HFF-Myc (cell line): Measurements from ENCODE around the gene MRPL21.
A peak's percentile ranks its signal among the peaks of the same experiment; 100 is the strongest.

ENCODE experiments used
- DNase-seq: peaks from one replicate; pipeline ENCODE4 v3.0.0-alpha.2; 2011; ENCODE audit warnings: low read depth; ENCODE audit errors: extremely low read depth
- H3K4me3 ChIP-seq: replicated peaks from 2 replicates; pipeline ENCODE4 v1.5.1; 2011; ENCODE audit warnings: low read depth, mild to moderate bottlenecking, control low read depth, low read length
- TF ChIP-seq, protein P1 (sequence below): IDR thresholded peaks from 2 replicates; pipeline ENCODE4 v1.5.1; 2012; ENCODE audit warnings: mild to moderate bottlenecking, low read depth, low read length, control low read depth; ENCODE audit errors: missing control alignments

Gene MRPL21

DNA sequence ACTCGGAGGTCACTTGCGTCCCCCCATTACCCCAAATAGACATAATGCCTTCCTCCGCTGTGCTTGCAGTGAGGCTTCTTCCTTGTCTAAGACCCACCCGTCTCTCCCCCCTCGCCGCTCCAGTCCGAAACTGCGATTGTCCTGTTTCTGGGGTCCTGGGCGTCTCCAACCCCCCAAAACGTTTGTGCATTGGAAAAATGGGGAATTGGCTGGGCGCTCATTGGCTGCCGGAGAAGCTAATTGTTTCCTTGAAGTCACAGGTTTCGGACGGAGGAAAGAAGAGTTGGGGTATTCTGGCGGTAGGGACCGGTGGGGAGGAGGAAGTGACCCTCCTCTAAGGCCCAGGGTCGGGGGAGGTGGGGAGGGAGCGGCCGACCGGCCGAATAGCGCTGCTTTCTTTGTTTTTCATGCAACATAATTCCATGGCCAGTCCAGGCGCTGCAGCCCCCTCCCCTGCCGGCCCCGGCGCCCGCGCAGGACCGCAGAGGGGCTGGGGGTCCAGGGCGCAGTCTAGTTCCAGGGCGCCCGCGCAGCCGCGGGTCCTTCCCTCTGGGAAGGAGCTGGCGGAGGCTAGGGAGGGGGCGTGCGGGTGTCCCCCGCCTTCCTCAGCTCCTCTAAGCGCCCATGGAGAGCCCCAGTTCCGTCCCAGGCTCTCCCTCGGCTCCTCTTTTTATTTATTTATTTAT is 49.2 kb downstream of the MRPL21 start:
- TF ChIP-seq, protein P1, sequence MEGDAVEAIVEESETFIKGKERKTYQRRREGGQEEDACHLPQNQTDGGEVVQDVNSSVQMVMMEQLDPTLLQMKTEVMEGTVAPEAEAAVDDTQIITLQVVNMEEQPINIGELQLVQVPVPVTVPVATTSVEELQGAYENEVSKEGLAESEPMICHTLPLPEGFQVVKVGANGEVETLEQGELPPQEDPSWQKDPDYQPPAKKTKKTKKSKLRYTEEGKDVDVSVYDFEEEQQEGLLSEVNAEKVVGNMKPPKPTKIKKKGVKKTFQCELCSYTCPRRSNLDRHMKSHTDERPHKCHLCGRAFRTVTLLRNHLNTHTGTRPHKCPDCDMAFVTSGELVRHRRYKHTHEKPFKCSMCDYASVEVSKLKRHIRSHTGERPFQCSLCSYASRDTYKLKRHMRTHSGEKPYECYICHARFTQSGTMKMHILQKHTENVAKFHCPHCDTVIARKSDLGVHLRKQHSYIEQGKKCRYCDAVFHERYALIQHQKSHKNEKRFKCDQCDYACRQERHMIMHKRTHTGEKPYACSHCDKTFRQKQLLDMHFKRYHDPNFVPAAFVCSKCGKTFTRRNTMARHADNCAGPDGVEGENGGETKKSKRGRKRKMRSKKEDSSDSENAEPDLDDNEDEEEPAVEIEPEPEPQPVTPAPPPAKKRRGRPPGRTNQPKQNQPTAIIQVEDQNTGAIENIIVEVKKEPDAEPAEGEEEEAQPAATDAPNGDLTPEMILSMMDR, result no peak
- no peak for DNase-seq
- H3K4me3 ChIP-seq, result peak overlapping the region; percentile 43

- no peak for DNase-seq
- TF ChIP-seq, protein P1, result no peak
- no peak overlapping the region for H3K4me3 ChIP-seq
Observed at GRCh38 chr11:68852628-68853027, 51.0 kb downstream of the MRPL21 start.

- DNase-seq, result no peak
- H3K4me3 ChIP-seq, result no peak overlapping the region
- TF ChIP-seq, protein P1, result no peak
Observed at GRCh38 chr11:68848429-68848828, 55.2 kb downstream of the MRPL21 start.

GRCh38 chr11:68847395-68847794 is 56.2 kb downstream of the MRPL21 start:
- H3K4me3 ChIP-seq, result no peak overlapping the region
- TF ChIP-seq, protein P1, result no peak
- no peak for DNase-seq

DNA sequence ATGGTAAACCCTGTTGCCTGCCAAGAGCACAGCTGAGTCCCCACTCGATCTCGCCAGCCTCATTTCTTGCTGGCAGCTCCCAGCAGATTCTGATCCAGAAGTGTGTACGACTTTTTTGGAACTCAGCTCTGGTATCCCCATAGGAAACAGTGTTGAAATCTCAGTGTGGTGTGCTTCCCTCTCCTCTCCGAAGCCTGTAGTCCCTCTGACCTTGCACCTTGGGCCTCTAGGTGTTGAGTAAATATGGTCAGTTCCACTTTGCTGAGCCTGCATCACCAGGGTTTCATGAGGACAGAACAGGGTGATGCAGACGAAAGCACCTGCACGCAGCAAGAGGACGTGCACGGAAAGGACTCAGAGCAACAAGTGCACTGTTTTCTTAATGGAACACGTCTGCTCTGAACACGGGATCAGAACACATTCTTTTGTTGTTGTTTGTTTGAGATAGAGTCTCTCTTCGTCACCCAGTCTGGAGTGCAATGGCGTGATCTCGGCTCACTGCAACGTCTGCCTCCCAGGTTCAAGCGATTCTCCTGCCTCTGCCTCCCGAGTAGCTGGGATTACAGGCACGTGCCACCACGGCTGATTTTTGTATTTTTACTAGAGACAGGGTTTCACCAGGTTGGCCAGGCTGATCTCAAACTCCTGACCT is 58.2 kb downstream of the MRPL21 start:
- no peak for DNase-seq
- TF ChIP-seq, protein P1, result no peak
- no peak overlapping the region for H3K4me3 ChIP-seq

DNA sequence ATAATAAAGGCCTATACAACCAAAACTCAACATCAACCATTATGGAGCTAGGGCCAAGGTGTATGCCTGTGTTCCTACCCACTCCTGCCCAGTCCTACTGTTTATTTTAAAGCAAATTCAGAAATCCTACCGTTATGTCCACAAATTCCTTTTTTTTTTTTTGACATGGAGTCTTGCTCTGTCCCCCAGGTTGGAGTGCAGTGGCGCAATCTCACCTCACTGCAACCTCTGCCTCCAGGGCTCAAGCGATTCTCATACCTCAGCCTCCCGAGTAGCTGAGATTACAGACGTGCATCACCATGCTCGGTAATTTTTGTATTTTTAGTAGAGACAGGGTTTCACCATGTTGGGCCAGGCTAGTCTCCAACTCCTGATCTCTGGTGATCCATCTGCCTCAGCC is 58.8 kb downstream of the MRPL21 start:
- no peak for DNase-seq
- TF ChIP-seq, protein P1, result no peak
- no peak overlapping the region for H3K4me3 ChIP-seq
